RWPE2 (cell line): ENCODE measurements around the gene CCDC149.
"Not testable (repeated sequence)": the region's sequence is repeated elsewhere in the genome, so short reads cannot be mapped to it uniquely, and the experiment has no call there.

Experiments used
- ATAC-seq: fragments of 200-7000 bp; cut with Tn5 transposase; 3 replicates; pipeline ENCODE4 v1.9.1; 2021; ENCODE audit warnings: low read depth
- DNase-seq: peaks from one replicate; pipeline ENCODE4 v3.0.0-alpha.2; 2020; ENCODE audit warnings: low spot score
- H3K27ac ChIP-seq: fragments of 450-650 bp; 2 replicates; pipeline ENCODE4 v1.5.1; 2017; ENCODE audit warnings: mild to moderate bottlenecking; ENCODE audit not compliant: poor library complexity, severe bottlenecking
- H3K27me3 ChIP-seq: fragments of 250-450 bp; sonication (Bioruptor Pico); 2 replicates; pipeline ENCODE4 v1.5.1; 2021; ENCODE audit warnings: mild to moderate bottlenecking, moderate library complexity; ENCODE audit not compliant: insufficient read depth, poor library complexity, severe bottlenecking
- H3K36me3 ChIP-seq: fragments of 250-450 bp; sonication (Bioruptor Pico); 2 replicates; pipeline ENCODE4 v1.5.1; 2020; ENCODE audit warnings: low read depth, mild to moderate bottlenecking, moderate library complexity
- H3K4me1 ChIP-seq: fragments of 250-450 bp; sonication (Bioruptor Pico); 2 replicates; pipeline ENCODE4 v1.5.1; 2021; ENCODE audit warnings: mild to moderate bottlenecking, moderate library complexity; ENCODE audit not compliant: insufficient read depth, poor library complexity, severe bottlenecking
- H3K4me3 ChIP-seq: fragments of 250-450 bp; sonication (Bioruptor Pico); 2 replicates; pipeline ENCODE4 v1.5.1; 2021; ENCODE audit warnings: mild to moderate bottlenecking, moderate library complexity; ENCODE audit not compliant: severe bottlenecking
- H3K9me3 ChIP-seq: fragments of 250-450 bp; sonication (Bioruptor Pico); 2 replicates; pipeline ENCODE4 v1.5.1; 2021; ENCODE audit warnings: mild to moderate bottlenecking, moderate library complexity; ENCODE audit not compliant: severe bottlenecking
- CTCF ChIP-seq: fragments of 450-650 bp; IDR thresholded peaks from one replicate; pipeline ENCODE4 v1.5.1; 2017; ENCODE audit warnings: mild to moderate bottlenecking, moderate library complexity; ENCODE audit not compliant: poor library complexity, severe bottlenecking

Gene CCDC149

GRCh38 chr4:24910499-24910898 lies 2.3 kb downstream of the CCDC149 start:
- Histone ChIP-seq H3K9me3 (no peaks in the 10 kb centered on the region), H3K36me3 (no peaks in the 10 kb centered on the region), H3K4me1 (no peaks in the 10 kb centered on the region), H3K4me3 (no peak overlapping the region), H3K27ac (no peak overlapping the region), H3K27me3 (no peaks in the 10 kb centered on the region)
- TF ChIP-seq CTCF: no peak
- DNase-seq (no peak), ATAC-seq (no peak)

- not testable (repeated sequence) for DNase-seq, ATAC-seq, H3K9me3 ChIP-seq, H3K27ac ChIP-seq, H3K27me3 ChIP-seq, H3K36me3 ChIP-seq, H3K4me1 ChIP-seq, H3K4me3 ChIP-seq
Observed at GRCh38 chr4:24909606-24910005, 3.2 kb downstream of the CCDC149 start.

- Histone ChIP-seq H3K27me3 (no peaks in the 10 kb centered on the region), H3K4me1 (no peaks in the 10 kb centered on the region), H3K27ac (no peak overlapping the region), H3K4me3 (no peak overlapping the region), H3K9me3 (no peaks in the 10 kb centered on the region), H3K36me3 (no peaks in the 10 kb centered on the region)
- ATAC-seq (no peak), DNase-seq (no peak)
- no peak for TF ChIP-seq CTCF
Observed at GRCh38 chr4:24897639-24898038, 15.2 kb downstream of the CCDC149 start.

- no peaks in the 10 kb centered on the region for H3K9me3 ChIP-seq
- no peaks in the 10 kb centered on the region for H3K27me3 ChIP-seq
- H3K4me1 ChIP-seq: no peaks in the 10 kb centered on the region
- no peak for ATAC-seq
- H3K4me3 ChIP-seq: no peak overlapping the region
- TF ChIP-seq CTCF: no peak
- H3K36me3 ChIP-seq: no peaks in the 10 kb centered on the region
- no peak overlapping the region for H3K27ac ChIP-seq
- no peak for DNase-seq
Observed at GRCh38 chr4:24896977-24897376, 15.9 kb downstream of the CCDC149 start.

- no peak for TF ChIP-seq CTCF
- Histone ChIP-seq H3K27me3 (no peaks in the 10 kb centered on the region), H3K4me1 (no peaks in the 10 kb centered on the region), H3K9me3 (no peaks in the 10 kb centered on the region), H3K4me3 (no peak overlapping the region), H3K27ac (no peak overlapping the region), H3K36me3 (no peaks in the 10 kb centered on the region)
- no peak for DNase-seq
- ATAC-seq: no peak
Observed at GRCh38 chr4:24896056-24896455, 16.8 kb downstream of the CCDC149 start.
